Adrenal gland (tissue), 5 donors: ENCODE results near the gene E4F1.
"Not testable (repeated sequence)": the region's sequence is repeated elsewhere in the genome, so short reads cannot be mapped to it uniquely, and the experiment has no call there.

Experiments
- CTCF ChIP-seq, 6 experiments: fragments of 450-650 bp in 4 of 6; fragments of 200-600 bp in 2 of 6; sonication (generic) in 1 of 6; IDR thresholded peaks; 1 replicate in 5 of 6; 2 replicates in 1 of 6; pipeline versions ENCODE4 v1.5.1 to v1.8.0; 2016 to 2021; ENCODE audit warnings: antibody characterized with exemption in 6 of 6, mild to moderate bottlenecking in 2 of 6, moderate library complexity in 1 of 6
- POLR2A ChIP-seq, 2 donors: fragments of 450-650 bp; IDR thresholded peaks; one replicate each; pipeline ENCODE4 v1.6.1; 2017; ENCODE audit warnings: antibody characterized with exemption in 2 of 2, mild to moderate bottlenecking in 2 of 2, moderate library complexity in 1 of 2
- donor health status: DM: no; HTN: no; CAD: no.

GRCh38 chr16:2240331-2240730, 16.9 kb downstream of the E4F1 start:
- TF ChIP-seq CTCF, POLR2A (IDR thresholded peaks at IDR 0.05): not testable (repeated sequence)
